Globus pallidus (tissue), 1 donor: ENCODE measurements around the gene OGFR.

Experiments
- DNase-seq: peaks from one replicate; pipeline ENCODE4 v3.0.0-alpha.2; 2015; ENCODE audit warnings: low spot score

The OGFR gene

GRCh38 chr20:62784497-62784896 lies 20.1 kb upstream of the OGFR start:
- DNase-seq: no peak

GRCh38 chr20:62785393-62785792 lies 19.2 kb upstream of the OGFR start:
- DNase-seq: no peak

- DNase-seq: no peak
These were observed 18.5 kb upstream of the OGFR start for GRCh38 chr20:62786157-62786556.

- DNase-seq: no peak
These were observed 17.3 kb upstream of the OGFR start for GRCh38 chr20:62787321-62787720.

- no peak for DNase-seq
These were observed 16.8 kb upstream of the OGFR start for GRCh38 chr20:62787866-62788265.

GRCh38 chr20:62788607-62789006 lies 16.0 kb upstream of the OGFR start:
- no peak for DNase-seq

GRCh38 chr20:62790075-62790474 lies 14.6 kb upstream of the OGFR start:
- DNase-seq: no peak

- DNase-seq: peak; percentile 90
These were observed 13.1 kb upstream of the OGFR start for GRCh38 chr20:62791301-62792181.

GRCh38 chr20:62792182-62792939 lies 12.3 kb upstream of the OGFR start:
- DNase-seq: no peak

GRCh38 chr20:62792940-62793756 lies 11.5 kb upstream of the OGFR start:
- DNase-seq: no peak

GRCh38 chr20:62793757-62794006 lies 11.0 kb upstream of the OGFR start:
- DNase-seq: no peak

GRCh38 chr20:62794007-62794724 lies 10.5 kb upstream of the OGFR start:
- peak; percentile 95 for DNase-seq

GRCh38 chr20:62795023-62795761 lies 9.4 kb upstream of the OGFR start:
- DNase-seq: no peak

GRCh38 chr20:62796699-62797491 lies 7.7 kb upstream of the OGFR start:
- no peak for DNase-seq

- no peak for DNase-seq
These were observed 6.7 kb upstream of the OGFR start for GRCh38 chr20:62797671-62798532.

GRCh38 chr20:62799036-62799435 lies 5.6 kb upstream of the OGFR start:
- no peak for DNase-seq

GRCh38 chr20:62799459-62799858 lies 5.2 kb upstream of the OGFR start:
- DNase-seq: no peak

GRCh38 chr20:62799873-62800272 lies 4.8 kb upstream of the OGFR start:
- DNase-seq: no peak
